NB4 (cell line): ENCODE measurements around the gene ZBTB7C.

Source experiments
- DNase-seq: peaks from one replicate; pipeline ENCODE4 v3.0.0; 2010; ENCODE audit warnings: low read depth
- H3K4me3 ChIP-seq: one replicate; pipeline ENCODE4 v1.5.1; 2011; ENCODE audit warnings: mild to moderate bottlenecking, low read depth, low read length, moderate library complexity
- MYC ChIP-seq: IDR thresholded peaks from 2 replicates; pipeline ENCODE4 v1.6.1; 2011; ENCODE audit warnings: low read depth, low read length
- POLR2A ChIP-seq: IDR thresholded peaks from 2 replicates; pipeline ENCODE4 v1.6.1; 2011; ENCODE audit warnings: mild to moderate bottlenecking; ENCODE audit not compliant: insufficient read length; ENCODE audit errors: extremely low read depth
- TF ChIP-seq, protein P1 (sequence below): IDR thresholded peaks from one replicate; pipeline ENCODE4 v1.5.1; 2012; ENCODE audit warnings: low read depth, low read length
- TF ChIP-seq, protein P2 (sequence below): IDR thresholded peaks from 2 replicates; pipeline ENCODE4 v1.6.1; 2011; ENCODE audit warnings: low read depth, low read length

ZBTB7C gene

DNA sequence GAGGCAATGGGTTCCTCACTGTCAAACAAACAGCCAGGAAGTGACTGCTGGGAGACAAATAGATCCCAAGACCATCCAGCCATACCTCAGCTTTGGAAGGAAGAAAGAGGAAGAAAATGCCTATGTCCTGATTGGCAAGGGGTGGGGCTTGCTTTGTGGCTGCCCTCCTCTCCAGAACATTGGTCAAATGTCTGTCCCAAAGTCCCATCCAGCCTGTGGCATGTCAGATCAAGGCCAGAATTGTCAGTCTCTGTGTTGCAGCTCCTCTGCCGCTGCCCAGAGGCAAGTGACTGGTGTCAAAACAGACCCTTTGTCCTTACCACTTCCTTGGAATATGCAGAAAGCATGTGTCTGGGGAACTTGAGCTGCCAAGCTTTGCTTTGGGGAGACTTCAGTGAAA is 415.8 kb downstream of the ZBTB7C start:
- no peak overlapping the region for H3K4me3 ChIP-seq
- DNase-seq = peak; percentile 32
- TF ChIP-seq, protein P1, sequence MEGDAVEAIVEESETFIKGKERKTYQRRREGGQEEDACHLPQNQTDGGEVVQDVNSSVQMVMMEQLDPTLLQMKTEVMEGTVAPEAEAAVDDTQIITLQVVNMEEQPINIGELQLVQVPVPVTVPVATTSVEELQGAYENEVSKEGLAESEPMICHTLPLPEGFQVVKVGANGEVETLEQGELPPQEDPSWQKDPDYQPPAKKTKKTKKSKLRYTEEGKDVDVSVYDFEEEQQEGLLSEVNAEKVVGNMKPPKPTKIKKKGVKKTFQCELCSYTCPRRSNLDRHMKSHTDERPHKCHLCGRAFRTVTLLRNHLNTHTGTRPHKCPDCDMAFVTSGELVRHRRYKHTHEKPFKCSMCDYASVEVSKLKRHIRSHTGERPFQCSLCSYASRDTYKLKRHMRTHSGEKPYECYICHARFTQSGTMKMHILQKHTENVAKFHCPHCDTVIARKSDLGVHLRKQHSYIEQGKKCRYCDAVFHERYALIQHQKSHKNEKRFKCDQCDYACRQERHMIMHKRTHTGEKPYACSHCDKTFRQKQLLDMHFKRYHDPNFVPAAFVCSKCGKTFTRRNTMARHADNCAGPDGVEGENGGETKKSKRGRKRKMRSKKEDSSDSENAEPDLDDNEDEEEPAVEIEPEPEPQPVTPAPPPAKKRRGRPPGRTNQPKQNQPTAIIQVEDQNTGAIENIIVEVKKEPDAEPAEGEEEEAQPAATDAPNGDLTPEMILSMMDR = no peak
- TF ChIP-seq POLR2A (no peak), MYC (no peak)
- TF ChIP-seq, protein P2, sequence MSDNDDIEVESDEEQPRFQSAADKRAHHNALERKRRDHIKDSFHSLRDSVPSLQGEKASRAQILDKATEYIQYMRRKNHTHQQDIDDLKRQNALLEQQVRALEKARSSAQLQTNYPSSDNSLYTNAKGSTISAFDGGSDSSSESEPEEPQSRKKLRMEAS = no peak

DNA sequence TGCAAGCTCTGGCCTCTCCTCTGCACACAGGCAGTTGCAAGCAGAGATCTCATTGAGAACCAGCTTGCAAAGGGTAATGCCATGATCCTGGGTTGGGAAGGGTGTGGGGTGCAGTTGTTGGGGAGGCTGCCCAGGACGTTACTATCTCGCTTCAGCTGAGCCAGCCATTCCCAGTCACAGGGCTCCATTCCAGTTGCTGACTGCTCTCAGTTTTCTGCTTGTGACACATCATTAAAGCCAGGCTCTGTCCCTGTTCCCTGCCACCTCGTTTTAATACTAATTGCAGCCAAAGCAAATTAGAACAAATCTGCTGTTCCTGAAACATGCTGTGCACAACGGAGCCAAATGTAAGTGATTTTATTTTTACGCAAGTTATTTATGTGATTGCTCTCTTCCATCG is 416.2 kb downstream of the ZBTB7C start:
- no peak for TF ChIP-seq POLR2A
- TF ChIP-seq, protein P2 = no peak
- TF ChIP-seq, protein P1 = no peak
- TF ChIP-seq MYC = no peak
- H3K4me3 ChIP-seq = no peak overlapping the region
- DNase-seq = no peak

DNA sequence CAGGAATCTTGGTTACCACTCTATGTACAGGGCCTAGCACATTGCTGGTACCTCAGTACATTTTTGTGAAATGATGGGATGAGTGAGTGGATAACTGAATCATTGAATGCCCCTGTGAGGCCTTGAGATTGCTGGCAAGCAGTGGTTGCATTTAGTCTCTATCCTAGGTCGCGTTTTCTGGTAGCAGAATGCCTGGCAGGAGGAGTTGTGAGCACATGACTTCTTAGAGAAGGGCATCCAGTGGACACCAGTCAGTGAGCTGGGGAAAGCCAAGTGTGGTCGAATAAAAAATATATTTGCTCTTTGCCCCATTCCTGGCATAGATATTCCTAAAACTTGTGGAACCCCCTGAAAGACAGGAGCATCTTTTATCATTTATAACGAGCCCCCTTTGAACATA is 416.9 kb downstream of the ZBTB7C start:
- no peak for DNase-seq
- no peak overlapping the region for H3K4me3 ChIP-seq
- TF ChIP-seq, protein P2 = no peak
- no peak for TF ChIP-seq MYC
- no peak for TF ChIP-seq POLR2A
- TF ChIP-seq, protein P1 = no peak

DNA sequence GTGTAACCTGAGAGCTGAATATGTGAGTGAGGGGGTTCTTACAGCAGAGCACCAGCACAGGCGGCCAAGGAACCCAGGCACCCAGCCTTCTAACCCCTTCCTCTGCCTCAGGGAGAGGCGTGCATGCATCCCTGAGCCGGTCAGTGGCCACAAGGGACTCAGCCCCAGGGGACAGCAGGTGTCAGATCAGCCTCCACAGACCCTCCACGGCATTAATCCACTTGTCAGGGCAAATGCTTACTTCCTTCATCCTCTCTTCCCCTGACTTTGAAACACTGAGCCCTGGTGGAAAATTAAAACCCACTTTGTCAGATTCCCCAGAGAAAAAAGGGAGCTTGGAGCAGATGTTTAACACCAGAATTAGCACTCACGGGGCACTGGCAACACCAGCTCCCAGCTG is 418.2 kb downstream of the ZBTB7C start:
- TF ChIP-seq, protein P2 = no peak
- DNase-seq = peak; percentile 48
- no peak overlapping the region for H3K4me3 ChIP-seq

DNA sequence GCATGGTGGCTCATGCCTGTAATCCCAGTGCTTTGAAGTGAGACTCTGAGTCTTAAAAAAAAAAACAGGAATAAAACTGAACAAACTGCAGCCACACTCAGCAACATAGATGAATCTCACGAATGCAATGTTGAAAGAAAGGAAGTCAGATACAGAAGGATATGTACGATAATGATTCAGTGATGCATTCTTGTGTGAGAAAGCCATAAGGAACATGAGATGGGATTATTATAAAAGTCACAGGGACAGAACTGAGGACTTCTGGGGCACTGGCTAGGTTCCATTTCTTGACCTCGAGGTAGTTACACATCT is 421.8 kb downstream of the ZBTB7C start:
- no peak overlapping the region for H3K4me3 ChIP-seq
- DNase-seq = no peak
- TF ChIP-seq MYC (no peak), POLR2A (no peak)
- TF ChIP-seq, protein P1 = no peak
- TF ChIP-seq, protein P2 = no peak

DNA sequence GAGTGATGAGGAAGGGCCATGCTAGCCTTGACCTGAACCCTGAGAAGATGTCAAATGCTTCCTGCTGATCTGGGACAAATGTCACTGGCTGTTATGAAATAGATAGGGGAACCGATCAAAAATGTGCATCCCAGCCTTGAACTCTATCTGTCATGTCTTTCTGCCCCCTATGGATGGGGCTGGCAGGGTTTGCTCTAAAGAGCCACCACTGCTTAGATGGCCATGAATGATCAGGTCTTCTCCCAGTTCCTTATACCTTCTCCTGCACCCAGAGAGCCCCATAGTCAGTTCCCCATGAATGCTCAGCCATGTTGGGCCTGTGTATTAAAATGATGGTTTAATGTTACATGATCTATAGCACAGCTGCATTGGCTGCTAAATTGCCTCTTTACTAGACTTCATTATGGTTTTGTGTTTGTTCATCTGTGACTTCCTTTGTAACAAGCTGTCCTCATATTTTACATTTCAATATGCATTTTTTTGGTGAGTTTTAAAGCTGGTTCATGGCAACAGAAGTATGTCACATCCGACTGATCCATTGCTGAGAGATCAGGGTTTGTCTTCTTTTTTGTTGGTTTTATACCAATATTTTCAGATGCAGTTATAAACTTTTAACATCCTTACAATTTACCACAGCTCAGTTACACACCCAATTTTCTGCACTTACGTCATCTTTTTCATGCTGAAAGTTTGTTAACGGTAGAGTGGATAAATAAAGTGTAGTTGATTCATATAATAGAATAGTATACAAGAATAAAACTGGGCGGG is 422.4 kb downstream of the ZBTB7C start:
- DNase-seq = no peak
- H3K4me3 ChIP-seq = no peak overlapping the region
- TF ChIP-seq, protein P1 = no peak
- no peak for TF ChIP-seq POLR2A
- no peak for TF ChIP-seq MYC
- TF ChIP-seq, protein P2 = no peak
